Ascending aorta (tissue), 2 donors: ENCODE results near the gene CD247. TPM values are rescaled to one million over a fixed set of nuclear protein-coding genes. Genes with fewer than 3 reads are reported as not detected.
A peak's percentile ranks its signal among the peaks of the same experiment; 100 is the strongest.

Experiments
- DNase-seq, 2 donors: peaks; one replicate each; pipeline ENCODE4 v3.0.0-alpha.2; 2019; ENCODE audit warnings: low spot score in 2 of 2
- H3K27ac ChIP-seq, 2 donors: fragments of 200-600 bp; sonication (generic); one replicate each; pipeline ENCODE4 v1.5.1; 2016 to 2017; ENCODE audit warnings: mild to moderate bottlenecking in 1 of 2
- H3K27me3 ChIP-seq: fragments of 200-600 bp; sonication (generic); one replicate; pipeline ENCODE4 v1.5.1; 2017
- H3K36me3 ChIP-seq, 2 donors: fragments of 200-600 bp; sonication (generic); one replicate each; pipeline ENCODE4 v1.5.1; 2016
- H3K4me1 ChIP-seq, 2 donors: fragments of 200-600 bp; sonication (generic); one replicate each; pipeline ENCODE4 v1.5.1; 2016 to 2017; ENCODE audit warnings: mild to moderate bottlenecking in 1 of 2
- H3K4me3 ChIP-seq, 2 donors: fragments of 200-600 bp; sonication (generic); one replicate each; pipeline ENCODE4 v1.5.1; 2016 to 2017; ENCODE audit warnings: mild to moderate bottlenecking in 1 of 2
- H3K9me3 ChIP-seq, 2 donors: fragments of 200-600 bp; sonication (generic); one replicate each; pipeline ENCODE4 v1.5.1; 2016
- intact Hi-C: fragments of 100-400 bp; cut with DNase I; formaldehyde crosslinking; loops from one replicate; pipeline ENCODE4 v1.15.1; 2023
- total RNA-seq: library from RNA; depleted of rRNA; stranded (reverse); fragments of >200 nt; gene quantifications from one replicate; pipeline ENCODE4 v1.1.0, GENCODE V29; 2016
- TF ChIP-seq, protein P1 (sequence below), 3 experiments: fragments of 200-600 bp in 2 of 3; fragments of 450-650 bp in 1 of 3; sonication (generic) in 2 of 3; IDR thresholded peaks; one replicate each; pipeline ENCODE4 v1.5.1; 2016 to 2019; ENCODE audit warnings: antibody characterized with exemption in 3 of 3, mild to moderate bottlenecking in 1 of 3, moderate library complexity in 1 of 3

The CD247 gene
- total RNA-seq, 1 donor from 2014 or later = 3.7 TPM

DNA sequence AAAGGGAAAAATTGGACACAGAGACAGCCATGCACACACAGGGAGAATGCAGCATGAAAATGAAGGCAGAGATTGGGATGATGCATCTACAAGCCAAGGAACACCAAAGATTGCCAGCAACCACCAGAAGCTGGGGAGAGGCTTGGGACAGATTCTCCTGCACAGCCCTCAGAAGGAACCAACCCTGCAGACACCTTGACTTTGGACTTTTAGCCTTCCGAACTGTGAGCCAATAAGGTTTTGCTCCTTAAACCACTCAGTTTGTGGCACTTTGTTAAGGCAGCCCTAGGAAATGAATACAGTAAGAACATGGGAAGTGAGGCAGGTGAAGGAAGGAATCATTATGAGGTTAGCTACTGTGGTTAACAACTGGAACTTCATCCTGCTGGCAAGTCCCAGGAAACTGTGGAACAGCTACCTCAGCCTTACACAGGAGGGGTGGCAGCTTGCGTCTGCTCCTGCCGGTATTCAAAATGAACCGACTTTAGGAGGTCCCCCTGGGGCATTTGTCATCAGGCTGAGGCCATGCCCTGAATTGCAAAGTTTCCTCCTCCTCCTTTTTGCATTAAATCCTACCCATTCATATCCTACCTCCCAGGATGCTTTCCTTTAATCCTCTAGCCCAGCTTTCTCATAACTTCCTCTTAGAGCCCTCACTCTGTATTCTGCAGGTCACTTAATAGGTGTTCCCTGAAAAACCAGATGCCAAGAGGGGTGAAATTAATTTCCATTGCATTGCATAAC, 15.4 kb downstream of the CD247 start:
- Histone ChIP-seq H3K36me3 (no peaks in the 10 kb centered on the region), H3K27me3 (no peaks in the 10 kb centered on the region), H3K4me3 (no peak overlapping the region), H3K9me3 (no peaks in the 10 kb centered on the region), H3K27ac (no peak overlapping the region), H3K4me1 (no peaks in the 10 kb centered on the region)
- peak in 1 of 2 donors; percentile 25 for DNase-seq
- TF ChIP-seq, protein P1, sequence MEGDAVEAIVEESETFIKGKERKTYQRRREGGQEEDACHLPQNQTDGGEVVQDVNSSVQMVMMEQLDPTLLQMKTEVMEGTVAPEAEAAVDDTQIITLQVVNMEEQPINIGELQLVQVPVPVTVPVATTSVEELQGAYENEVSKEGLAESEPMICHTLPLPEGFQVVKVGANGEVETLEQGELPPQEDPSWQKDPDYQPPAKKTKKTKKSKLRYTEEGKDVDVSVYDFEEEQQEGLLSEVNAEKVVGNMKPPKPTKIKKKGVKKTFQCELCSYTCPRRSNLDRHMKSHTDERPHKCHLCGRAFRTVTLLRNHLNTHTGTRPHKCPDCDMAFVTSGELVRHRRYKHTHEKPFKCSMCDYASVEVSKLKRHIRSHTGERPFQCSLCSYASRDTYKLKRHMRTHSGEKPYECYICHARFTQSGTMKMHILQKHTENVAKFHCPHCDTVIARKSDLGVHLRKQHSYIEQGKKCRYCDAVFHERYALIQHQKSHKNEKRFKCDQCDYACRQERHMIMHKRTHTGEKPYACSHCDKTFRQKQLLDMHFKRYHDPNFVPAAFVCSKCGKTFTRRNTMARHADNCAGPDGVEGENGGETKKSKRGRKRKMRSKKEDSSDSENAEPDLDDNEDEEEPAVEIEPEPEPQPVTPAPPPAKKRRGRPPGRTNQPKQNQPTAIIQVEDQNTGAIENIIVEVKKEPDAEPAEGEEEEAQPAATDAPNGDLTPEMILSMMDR (IDR thresholded peaks at IDR 0.05) = no peak
- intact Hi-C loops = no loop called here

DNA sequence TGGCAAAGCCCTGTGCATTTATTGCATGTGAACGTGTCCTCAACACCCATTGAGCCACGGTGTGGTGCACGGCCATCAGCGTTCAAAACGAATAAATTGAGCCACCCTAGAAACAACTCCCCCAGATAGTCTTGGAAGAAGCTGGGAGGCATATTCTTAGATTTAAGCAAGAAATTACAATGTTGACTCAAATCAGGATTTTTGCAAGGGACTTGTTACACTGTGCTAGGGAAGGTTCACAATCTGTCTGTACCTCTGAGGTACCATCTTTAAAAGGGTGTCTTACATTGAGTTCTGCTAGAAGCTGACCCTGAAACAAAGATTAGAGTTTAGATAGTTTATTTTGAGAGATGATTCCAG, 16.2 kb downstream of the CD247 start:
- TF ChIP-seq, protein P1 (IDR thresholded peaks at IDR 0.05) = no peak
- Histone ChIP-seq H3K36me3 (no peaks in the 10 kb centered on the region), H3K27me3 (no peaks in the 10 kb centered on the region), H3K9me3 (no peaks in the 10 kb centered on the region), H3K4me1 (no peaks in the 10 kb centered on the region), H3K4me3 (no peak overlapping the region), H3K27ac (no peak overlapping the region)
- DNase-seq = no peak
- intact Hi-C loops = no loop called here

DNA sequence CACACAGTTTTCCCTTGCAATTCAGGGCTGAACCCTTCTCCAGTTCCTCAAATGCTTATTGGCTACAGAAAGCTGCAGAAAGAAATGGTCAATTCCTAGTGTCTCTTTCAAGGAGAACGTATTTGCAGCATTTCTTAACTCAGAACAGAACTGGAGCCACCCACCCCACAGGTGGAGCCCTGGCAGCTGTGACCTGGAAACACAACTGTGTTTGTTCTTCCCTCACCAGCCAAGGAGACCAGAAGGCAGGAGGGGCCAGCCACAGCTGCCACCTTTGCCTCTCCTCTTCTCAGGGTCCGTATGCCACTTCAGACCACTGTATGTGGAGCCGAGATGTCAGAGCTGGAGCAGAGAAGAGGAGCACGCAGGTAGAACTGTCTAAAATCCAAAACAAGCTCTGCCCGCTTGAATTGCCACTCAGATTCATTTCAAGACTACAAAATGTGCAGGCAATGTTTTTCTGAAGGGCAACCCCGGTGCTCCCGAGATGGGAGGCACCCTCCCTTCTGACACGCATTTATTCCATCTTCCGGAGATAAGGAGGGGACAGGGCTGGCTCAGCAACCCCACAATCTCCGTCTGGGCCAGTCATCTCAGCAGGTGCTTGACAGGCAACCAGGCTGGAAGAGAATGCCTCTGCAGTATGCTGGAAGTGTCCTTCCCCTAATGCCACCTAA, 16.7 kb downstream of the CD247 start:
- intact Hi-C loops = no loop called here
- Histone ChIP-seq H3K36me3 (no peaks in the 10 kb centered on the region), H3K4me1 (no peaks in the 10 kb centered on the region), H3K4me3 (no peak overlapping the region), H3K9me3 (no peaks in the 10 kb centered on the region), H3K27ac (no peak overlapping the region), H3K27me3 (no peaks in the 10 kb centered on the region)
- DNase-seq = peak in 1 of 2 donors; percentile 21
- TF ChIP-seq, protein P1 (IDR thresholded peaks at IDR 0.05) = no peak

DNA sequence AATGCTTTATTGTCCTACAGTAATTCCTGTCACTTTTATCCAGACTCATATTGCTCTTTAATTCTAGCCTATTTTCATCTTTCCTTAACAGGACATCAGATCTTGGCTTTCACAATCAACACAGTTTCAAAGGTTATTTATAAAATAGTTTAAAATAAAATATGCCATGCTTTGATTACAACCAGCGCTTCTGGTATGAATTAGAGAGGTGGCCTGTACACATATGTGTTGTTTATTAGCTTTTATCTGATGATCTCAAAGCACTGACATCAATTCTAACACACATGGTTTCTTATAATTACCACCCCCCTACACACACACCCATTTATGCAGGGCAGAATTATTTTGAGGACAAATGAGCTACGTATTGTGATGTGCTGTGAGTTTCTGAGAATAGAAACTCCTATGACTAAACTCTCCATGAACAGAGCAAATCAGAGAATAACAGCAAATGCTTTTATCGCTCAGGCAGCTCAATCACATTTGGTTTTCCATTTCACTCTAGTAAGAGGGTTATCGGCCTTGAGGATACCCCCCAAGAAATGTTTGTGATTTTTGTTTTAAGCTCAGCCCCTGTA, 18.0 kb downstream of the CD247 start:
- intact Hi-C loops = no loop called here
- Histone ChIP-seq H3K27ac (no peak overlapping the region), H3K4me1 (no peaks in the 10 kb centered on the region), H3K9me3 (no peaks in the 10 kb centered on the region), H3K27me3 (no peaks in the 10 kb centered on the region), H3K4me3 (no peak overlapping the region), H3K36me3 (no peaks in the 10 kb centered on the region)
- TF ChIP-seq, protein P1 (IDR thresholded peaks at IDR 0.05) = no peak
- DNase-seq = no peak

DNA sequence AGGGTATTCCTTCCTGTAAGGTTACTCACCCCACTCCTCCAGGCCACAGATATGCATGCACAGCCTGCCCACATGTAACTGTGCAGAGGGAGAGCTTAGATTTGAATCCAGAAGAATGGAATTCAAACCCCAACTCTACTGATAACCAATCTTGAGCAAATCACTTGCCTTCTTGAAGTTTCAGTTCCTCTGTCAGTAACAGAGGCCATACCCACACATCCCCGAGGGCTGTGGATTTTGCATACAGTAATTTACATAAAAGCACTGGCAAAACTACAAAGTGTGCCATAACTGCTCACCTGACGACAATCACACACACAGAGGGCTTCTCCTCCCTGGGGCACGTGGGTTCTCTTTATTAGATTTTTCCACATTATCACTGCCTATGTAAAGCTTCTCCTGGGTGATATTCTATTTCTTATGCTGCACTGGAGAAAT, 18.6 kb downstream of the CD247 start:
- Histone ChIP-seq H3K36me3 (no peaks in the 10 kb centered on the region), H3K9me3 (no peaks in the 10 kb centered on the region), H3K27me3 (no peaks in the 10 kb centered on the region), H3K27ac (no peak overlapping the region), H3K4me3 (no peak overlapping the region), H3K4me1 (no peaks in the 10 kb centered on the region)
- TF ChIP-seq, protein P1 (IDR thresholded peaks at IDR 0.05) = no peak
- peak in 1 of 2 donors; percentile 22 for DNase-seq
- intact Hi-C loops = no loop called here
